Trophoblast cell (in vitro differentiated cells and primary cell): Measurements from ENCODE around the gene PLCB3.

Experiments
- DNase-seq, 2 donors: peaks; one replicate each; pipeline ENCODE4 v3.0.0-alpha.2; 2016
- H2AFZ ChIP-seq: 2 replicates; pipeline ENCODE4 v1.6.1; 2013; ENCODE audit warnings: low read length, moderate library complexity, mild to moderate bottlenecking; ENCODE audit not compliant: insufficient read depth, poor library complexity
- H2AK5ac ChIP-seq: 2 replicates; pipeline ENCODE4 v1.6.1; 2013; ENCODE audit warnings: mild to moderate bottlenecking, low read length
- H2BK120ac ChIP-seq: 2 replicates; pipeline ENCODE4 v1.6.1; 2013; ENCODE audit warnings: low read length, mild to moderate bottlenecking, moderate library complexity; ENCODE audit not compliant: insufficient read depth, poor library complexity
- H2BK12ac ChIP-seq: 2 replicates; pipeline ENCODE4 v1.6.1; 2013; ENCODE audit warnings: mild to moderate bottlenecking, low read length, moderate library complexity
- H2BK5ac ChIP-seq: 2 replicates; pipeline ENCODE4 v1.6.1; 2013; ENCODE audit warnings: low read length, low read depth, moderate library complexity, mild to moderate bottlenecking; ENCODE audit not compliant: poor library complexity
- H3K14ac ChIP-seq: 2 replicates; pipeline ENCODE4 v1.6.1; 2013; ENCODE audit warnings: mild to moderate bottlenecking, low read length
- H3K18ac ChIP-seq: 2 replicates; pipeline ENCODE4 v1.6.1; 2013; ENCODE audit warnings: mild to moderate bottlenecking, low read length
- H3K23ac ChIP-seq: 2 replicates; pipeline ENCODE4 v1.6.1; 2013; ENCODE audit warnings: low read length
- H3K27ac ChIP-seq: 2 replicates; pipeline ENCODE4 v1.5.1; 2013; ENCODE audit warnings: low read depth, mild to moderate bottlenecking, inconsistent platforms, low read length, moderate library complexity
- H3K27me3 ChIP-seq: 2 replicates; pipeline ENCODE4 v1.6.1; 2013; ENCODE audit warnings: inconsistent platforms, mild to moderate bottlenecking, low read length, moderate library complexity; ENCODE audit not compliant: insufficient read depth
- H3K36me3 ChIP-seq, 2 experiments: 1 replicate in 1 of 2; 2 replicates in 1 of 2; pipeline ENCODE4 v1.6.1; 2013; ENCODE audit warnings: low read length in 2 of 2, mild to moderate bottlenecking in 2 of 2, moderate library complexity in 1 of 2; ENCODE audit not compliant: insufficient read depth in 2 of 2, control insufficient read depth in 1 of 2
- H3K4ac ChIP-seq: 2 replicates; pipeline ENCODE4 v1.6.1; 2013; ENCODE audit warnings: low read depth, mild to moderate bottlenecking, low read length, moderate library complexity
- H3K4me1 ChIP-seq, 2 experiments: 1 replicate in 1 of 2; 2 replicates in 1 of 2; pipeline ENCODE4 v1.6.1; 2013; ENCODE audit warnings: low read length in 2 of 2, mild to moderate bottlenecking in 2 of 2, moderate library complexity in 1 of 2; ENCODE audit not compliant: insufficient read depth in 2 of 2, control insufficient read depth in 1 of 2
- H3K4me2 ChIP-seq: 2 replicates; pipeline ENCODE4 v1.6.1; 2013; ENCODE audit warnings: inconsistent platforms, mild to moderate bottlenecking, low read length, moderate library complexity
- H3K4me3 ChIP-seq: 2 replicates; pipeline ENCODE4 v1.5.1; 2013; ENCODE audit warnings: mild to moderate bottlenecking, low read depth, low read length, inconsistent platforms
- H3K79me1 ChIP-seq: one replicate; pipeline ENCODE4 v1.6.1; 2013; ENCODE audit warnings: low read length
- H3K79me2 ChIP-seq: 2 replicates; pipeline ENCODE4 v1.6.1; 2013; ENCODE audit warnings: low read length, mild to moderate bottlenecking; ENCODE audit not compliant: control insufficient read depth, insufficient read depth, poor library complexity
- H3K9ac ChIP-seq: 2 replicates; pipeline ENCODE4 v1.6.1; 2013; ENCODE audit warnings: mild to moderate bottlenecking, low read length
- H3K9me3 ChIP-seq: 2 replicates; pipeline ENCODE4 v1.6.1; 2013; ENCODE audit warnings: low read depth, mild to moderate bottlenecking, control low read depth, inconsistent platforms, low read length; ENCODE audit not compliant: insufficient read depth
- H4K12ac ChIP-seq: 2 replicates; pipeline ENCODE4 v1.6.1; 2013; ENCODE audit warnings: low read depth, mild to moderate bottlenecking, low read length, moderate library complexity
- H4K8ac ChIP-seq: 2 replicates; pipeline ENCODE4 v1.6.1; 2013; ENCODE audit warnings: low read depth, mild to moderate bottlenecking, low read length, moderate library complexity
- H4K91ac ChIP-seq: one replicate; pipeline ENCODE4 v1.6.1; 2013; ENCODE audit warnings: low read depth, mild to moderate bottlenecking, low read length, moderate library complexity
- WGBS: extraction: QIAGEN DNeasy Blood & Tissue Kit; methylation state at CpG from one replicate; pipeline ENCODE4 v1.1.7; 2013; ENCODE audit warnings: missing lambda C conversion rate; ENCODE audit not compliant: insufficient read length, insufficient coverage; ENCODE audit errors: extremely low coverage; 5-methylcytosine and 5-hydroxymethylcytosine counted together

PLCB3 gene

GRCh38 chr11:64275031-64275800 is 23.9 kb downstream of the PLCB3 start:
- H3K27ac ChIP-seq, result peak overlapping the region; percentile 78
- no peak overlapping the region for H3K9ac ChIP-seq
- H2BK120ac ChIP-seq, result peak overlapping the region; percentile 4
- H3K14ac ChIP-seq, result no peak overlapping the region
- H2AK5ac ChIP-seq, result no peak overlapping the region
- no peak overlapping the region for H3K4ac ChIP-seq
- H3K27me3 ChIP-seq, result no peaks in the 10 kb centered on the region
- peaks cover 7% of the 10 kb centered on the region for H3K79me2 ChIP-seq
- peaks cover 14 to 16% of the 10 kb centered on the region in 2 experiments for H3K4me1 ChIP-seq
- no peak overlapping the region for H3K4me3 ChIP-seq
- peaks cover 21% of the 10 kb centered on the region for H3K79me1 ChIP-seq
- H3K36me3 ChIP-seq, result peaks cover 19 to 23% of the 10 kb centered on the region in 2 experiments
- no peak overlapping the region for H3K18ac ChIP-seq
- WGBS, result no CpG with 5 or more reads among the region's 15 CpGs
- no peak overlapping the region for H2AFZ ChIP-seq
- H3K4me2 ChIP-seq, result no peak overlapping the region
- H4K91ac ChIP-seq, result peak overlapping the region; percentile 10
- DNase-seq, result peak; percentile 97 to 98
- peak overlapping the region; percentile 19 for H2BK5ac ChIP-seq
- H3K23ac ChIP-seq, result no peak overlapping the region
- no peak overlapping the region for H2BK12ac ChIP-seq
- no peak overlapping the region for H4K8ac ChIP-seq
- H3K9me3 ChIP-seq, result no peaks in the 10 kb centered on the region
- H4K12ac ChIP-seq, result no peak overlapping the region

GRCh38 chr11:64275841-64276240 is 24.5 kb downstream of the PLCB3 start:
- no CpG with 5 or more reads among the region's 2 CpGs for WGBS
- no peak overlapping the region for H3K18ac ChIP-seq

GRCh38 chr11:64276653-64277431 is 25.5 kb downstream of the PLCB3 start:
- Histone ChIP-seq H3K18ac (no peak overlapping the region), H3K36me3 (peaks cover 22 to 23% of the 10 kb centered on the region in 2 experiments), H4K8ac (no peak overlapping the region), H4K12ac (no peak overlapping the region), H3K4me2 (no peak overlapping the region), H3K9me3 (no peaks in the 10 kb centered on the region), H3K9ac (no peak overlapping the region), H3K79me1 (peaks cover 11% of the 10 kb centered on the region), H3K14ac (peak overlapping the region; percentile 46), H3K27me3 (no peaks in the 10 kb centered on the region), H2AK5ac (peak overlapping the region; percentile 35), H3K4me3 (no peak overlapping the region), H3K4me1 (peaks cover 14% of the 10 kb centered on the region in 2 experiments), H2BK120ac (no peak overlapping the region), H4K91ac (no peak overlapping the region), H2AFZ (no peak overlapping the region), H3K27ac (peak overlapping the region; percentile 38), H3K79me2 (no peaks in the 10 kb centered on the region), H3K23ac (no peak overlapping the region), H3K4ac (no peak overlapping the region), H2BK5ac (no peak overlapping the region), H2BK12ac (peak overlapping the region; percentile 32)
- WGBS, result no CpG with 5 or more reads among the region's 17 CpGs
- peak; percentile 98 for DNase-seq

More at GRCh38 chr11:64275841-64276240, 24.5 kb downstream of the PLCB3 start:
- Histone ChIP-seq H3K4ac (no peak overlapping the region), H3K27ac (peak overlapping the region; percentile 78), H3K4me2 (no peak overlapping the region), H4K8ac (no peak overlapping the region), H3K9me3 (no peaks in the 10 kb centered on the region), H2BK120ac (peak overlapping the region; percentile 3), H3K36me3 (peaks cover 19 to 23% of the 10 kb centered on the region in 2 experiments), H2BK12ac (no peak overlapping the region), H3K27me3 (no peaks in the 10 kb centered on the region), H3K9ac (no peak overlapping the region), H4K12ac (no peak overlapping the region), H3K4me1 (peaks cover 14 to 16% of the 10 kb centered on the region in 2 experiments), H2BK5ac (peak overlapping the region; percentile 16), H2AFZ (no peak overlapping the region), H2AK5ac (no peak overlapping the region), H3K4me3 (no peak overlapping the region), H3K23ac (no peak overlapping the region), H3K79me1 (peaks cover 17% of the 10 kb centered on the region), H4K91ac (peak overlapping the region; percentile 10), H3K14ac (no peak overlapping the region), H3K79me2 (peaks cover 4% of the 10 kb centered on the region)
- peak; percentile 81 for DNase-seq

GRCh38 chr11:64278576-64279190 is 27.4 kb downstream of the PLCB3 start:
- Histone ChIP-seq H2BK5ac (no peak overlapping the region), H3K9ac (no peak overlapping the region), H3K79me2 (no peaks in the 10 kb centered on the region), H3K27me3 (no peaks in the 10 kb centered on the region), H3K4me3 (no peak overlapping the region), H3K14ac (no peak overlapping the region), H3K79me1 (peaks cover 9% of the 10 kb centered on the region), H3K9me3 (peaks cover 2% of the 10 kb centered on the region), H2AFZ (no peak overlapping the region), H3K36me3 (peaks cover 20 to 24% of the 10 kb centered on the region in 2 experiments), H2BK120ac (no peak overlapping the region), H3K4me2 (no peak overlapping the region), H2BK12ac (no peak overlapping the region), H4K91ac (no peak overlapping the region), H3K27ac (no peak overlapping the region), H4K12ac (no peak overlapping the region), H3K4ac (no peak overlapping the region), H4K8ac (no peak overlapping the region), H2AK5ac (no peak overlapping the region), H3K23ac (peak overlapping the region; percentile 17), H3K18ac (no peak overlapping the region), H3K4me1 (peaks cover 14 to 18% of the 10 kb centered on the region in 2 experiments)
- no CpG with 5 or more reads among the region's 8 CpGs for WGBS
- peak; percentile 78 to 81 for DNase-seq
